ENCODE measurements around the gene DLG5.

- TF ChIP-seq CTCF (IDR thresholded peaks at IDR 0.05 in 4 of 5, conservative IDR thresholded peaks at IDR 0.05 in 1 of 5) (no peak), POLR2A (IDR thresholded peaks at IDR 0.05) (no peak)
These were observed 53.5 kb downstream of the DLG5 start for GRCh38 chr10:77872947-77873535.

Measured in gastrocnemius medialis (tissue), 4 donors.